GM21825 (cell line): ENCODE data around the gene SPRR2B.
"Not testable (repeated sequence)": the region's sequence is repeated elsewhere in the genome, so short reads cannot be mapped to it uniquely, and the experiment has no call there.

ENCODE experiments used
- ATAC-seq: cut with Tn5 transposase; IDR thresholded peaks from one replicate; pipeline ENCODE4 v1.9.1; 2021; ENCODE audit warnings: mild to moderate bottlenecking, moderate library complexity; ENCODE audit not compliant: unreplicated experiment

The SPRR2B gene

GRCh38 chr1:153071511-153071910, at the start of gene SPRR2B:
Gene SPRR2B, minus strand, starts transcription at chr1:153071611. Its CDS starts 772 bp downstream, at chr1:153070839.
- no peak for ATAC-seq

DNA sequence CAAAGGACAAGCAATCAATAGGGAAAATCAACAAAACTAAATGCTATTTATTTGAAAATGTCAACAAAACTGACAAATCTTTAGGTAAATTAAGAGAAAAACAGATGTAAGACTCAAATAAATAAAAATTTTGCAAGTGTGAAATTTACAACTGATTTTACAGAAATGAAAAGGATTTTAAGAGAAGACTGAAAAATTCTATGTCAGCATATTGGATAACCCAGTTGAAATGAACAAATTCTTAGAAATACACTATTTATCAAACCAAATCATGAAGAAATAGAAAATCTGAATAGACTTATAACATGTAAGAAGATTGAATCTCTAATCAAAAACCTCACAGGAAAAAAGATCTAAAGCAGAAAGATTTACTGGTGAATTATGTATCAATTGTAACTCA, 49.5 kb upstream of the SPRR2B start:
- ATAC-seq, result no peak

GRCh38 chr1:153119491-153119971, 48.1 kb upstream of the SPRR2B start:
- ATAC-seq, result no peak

GRCh38 chr1:153115264-153115663, 43.9 kb upstream of the SPRR2B start:
- ATAC-seq, result not testable (repeated sequence)

GRCh38 chr1:153113416-153113815, 42.0 kb upstream of the SPRR2B start, which contains the start of gene SPRR2F:
Gene SPRR2F, minus strand, starts transcription at chr1:153113516. Its CDS starts 783 bp downstream, at chr1:153112733.
- ATAC-seq, result no peak

- not testable (repeated sequence) for ATAC-seq
Observed at GRCh38 chr1:153112454-153112853, 41.0 kb upstream of the SPRR2B start.

DNA sequence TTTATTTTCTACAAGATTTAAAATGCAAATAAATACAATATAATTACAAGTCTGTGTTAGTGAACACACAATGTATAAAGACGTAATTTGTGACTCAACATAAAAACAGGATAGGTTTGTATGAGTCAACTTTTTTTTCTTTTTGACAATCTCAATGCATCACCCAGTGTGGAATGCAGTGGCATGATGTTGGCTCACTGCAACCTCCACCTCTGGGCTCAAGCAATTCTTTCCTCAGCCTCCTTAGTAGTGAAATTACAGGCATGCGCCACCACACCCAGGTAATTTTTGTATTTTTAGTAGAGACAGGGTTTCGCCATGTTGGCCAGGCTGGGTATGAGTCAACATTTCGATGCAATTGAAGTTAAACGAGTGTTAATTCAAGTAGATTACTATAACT, 28.8 kb upstream of the SPRR2B start:
- no peak for ATAC-seq

DNA sequence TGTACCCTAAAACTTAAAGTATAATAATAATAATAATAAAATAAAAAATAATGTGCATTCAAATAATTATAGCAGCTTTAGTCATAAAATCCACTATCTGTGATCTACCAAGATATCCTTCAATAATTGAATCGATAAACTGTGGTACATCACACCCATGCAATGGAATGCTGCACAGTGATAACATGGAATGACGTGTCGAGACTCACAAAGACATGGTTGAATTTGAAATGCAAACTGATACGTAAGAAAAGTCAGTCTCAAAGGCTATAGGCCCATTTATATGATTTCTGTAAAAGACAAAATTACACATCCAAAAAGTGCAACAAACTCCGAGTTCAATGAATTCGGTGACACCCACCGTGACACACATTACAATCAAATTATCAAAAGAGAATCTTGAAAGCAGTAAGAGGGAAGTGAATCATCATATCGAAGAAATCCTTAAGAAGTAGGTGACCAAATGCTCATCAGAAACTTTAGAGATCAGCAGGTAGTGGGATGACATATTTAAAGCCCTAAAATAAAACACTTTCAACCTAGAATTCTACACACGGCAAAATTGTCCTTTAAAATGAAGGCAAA, 28.1 kb upstream of the SPRR2B start:
- ATAC-seq, result no peak

DNA sequence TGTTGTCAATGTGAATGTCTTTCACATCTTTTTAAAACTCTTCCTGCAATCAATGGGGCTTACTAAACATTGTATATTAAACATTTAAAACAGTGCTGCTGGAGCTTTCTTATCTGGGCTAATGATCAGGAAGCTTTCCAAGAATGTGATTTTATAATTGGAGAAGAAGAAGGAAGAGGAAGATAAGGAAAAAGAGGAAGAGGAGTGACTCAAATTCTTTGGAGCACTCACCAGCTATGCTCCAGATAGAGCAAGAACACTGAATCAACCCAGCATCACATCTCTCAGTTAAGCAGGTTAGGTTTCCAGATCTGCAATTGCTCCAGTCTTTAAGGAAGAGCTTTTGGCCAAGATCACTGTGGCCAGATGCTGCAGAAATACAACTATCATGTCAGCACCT, 24.4 kb upstream of the SPRR2B start:
- no peak for ATAC-seq

GRCh38 chr1:153094426-153094825, 23.0 kb upstream of the SPRR2B start, which contains the start of gene SPRR2E:
Gene SPRR2E, minus strand, starts transcription at chr1:153094526. Its CDS starts 775 bp downstream, at chr1:153093751.
- ATAC-seq, result no peak

DNA sequence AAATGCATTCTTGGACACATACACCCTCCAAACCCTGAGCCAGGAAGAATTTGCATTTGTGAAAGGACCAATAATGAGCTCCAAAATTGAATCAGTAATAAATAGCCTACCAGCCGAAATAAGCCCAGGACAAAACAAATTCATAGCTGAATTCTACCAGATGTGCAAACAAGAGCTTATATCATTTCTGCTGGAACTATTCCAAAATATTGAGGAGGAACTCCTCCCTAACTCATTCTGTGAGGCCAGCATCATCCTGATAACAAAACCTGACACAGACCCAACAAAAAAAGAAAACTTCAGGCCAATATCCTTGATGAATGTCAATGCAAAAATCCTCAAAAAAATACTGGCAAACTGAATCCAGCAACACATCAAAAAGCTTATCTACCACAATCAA, 16.2 kb upstream of the SPRR2B start:
- ATAC-seq, result no peak

- ATAC-seq, result no peak
Observed at GRCh38 chr1:153081736-153082135, 10.3 kb upstream of the SPRR2B start.

DNA sequence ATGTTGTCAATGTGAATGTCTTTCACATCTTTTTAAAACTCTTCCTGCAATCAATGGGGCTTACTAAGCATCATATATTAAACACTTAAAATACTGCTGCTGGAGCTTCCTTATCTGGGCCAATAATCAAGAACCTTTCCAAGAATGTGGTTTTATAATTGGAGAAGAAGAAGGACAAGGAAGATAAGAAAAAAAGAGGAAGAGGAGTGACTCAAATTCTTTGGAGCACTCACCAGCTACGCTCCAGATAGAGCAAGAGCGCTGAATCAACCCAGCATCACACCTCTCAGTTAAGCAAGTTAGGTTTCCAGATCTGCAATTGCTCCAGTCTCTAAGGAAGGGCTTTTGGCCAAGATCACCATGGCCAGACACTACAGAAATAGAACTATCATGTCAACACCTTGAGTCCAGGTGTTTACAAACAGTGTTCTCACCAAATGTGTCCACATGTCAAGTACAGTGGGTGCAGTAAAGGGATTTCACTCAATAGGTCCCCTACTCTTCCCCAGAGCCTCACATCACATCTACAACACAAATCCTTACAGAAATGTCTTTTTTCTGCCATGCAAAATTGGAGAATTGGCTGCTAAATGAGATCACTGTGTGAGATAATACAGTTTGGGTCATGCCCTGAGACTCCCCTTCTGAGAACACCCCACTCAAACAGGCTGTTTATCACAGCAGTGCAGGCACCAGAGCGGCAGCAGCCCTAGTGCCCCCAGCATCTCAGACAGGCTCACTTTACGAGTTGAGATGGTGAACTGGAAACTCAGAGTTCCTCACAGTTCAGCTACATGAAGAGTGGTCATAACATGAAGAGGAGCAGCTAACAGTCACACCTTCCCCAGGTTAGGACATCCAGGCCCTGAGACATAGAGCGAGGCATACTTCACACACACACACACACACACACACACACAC, 1.7 kb upstream of the SPRR2B start:
- ATAC-seq, result no peak

DNA sequence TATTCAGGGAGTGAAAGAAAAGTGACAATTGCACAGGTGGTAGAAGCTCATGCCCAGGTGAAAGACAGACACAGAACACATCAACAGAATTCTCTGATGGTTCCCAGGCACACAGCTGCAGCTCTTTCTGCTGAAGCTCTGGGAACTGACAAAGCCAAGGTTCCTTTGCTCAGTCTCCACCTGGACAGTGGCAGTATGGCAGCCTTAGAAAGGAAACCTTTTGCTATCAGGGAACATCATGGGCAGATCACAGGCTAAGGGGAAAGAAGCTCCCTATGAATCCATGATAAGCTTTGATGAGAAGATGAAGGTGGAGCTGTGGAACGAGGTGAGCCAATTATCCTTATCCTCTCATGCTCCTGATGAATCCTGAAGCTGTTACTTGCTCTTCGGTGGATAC, 1.2 kb downstream of the SPRR2B start:
- no peak for ATAC-seq

GRCh38 chr1:153058826-153059784, 12.3 kb downstream of the SPRR2B start:
- no peak for ATAC-seq

- ATAC-seq, result no peak
Observed at GRCh38 chr1:153058154-153058553, 13.3 kb downstream of the SPRR2B start.

DNA sequence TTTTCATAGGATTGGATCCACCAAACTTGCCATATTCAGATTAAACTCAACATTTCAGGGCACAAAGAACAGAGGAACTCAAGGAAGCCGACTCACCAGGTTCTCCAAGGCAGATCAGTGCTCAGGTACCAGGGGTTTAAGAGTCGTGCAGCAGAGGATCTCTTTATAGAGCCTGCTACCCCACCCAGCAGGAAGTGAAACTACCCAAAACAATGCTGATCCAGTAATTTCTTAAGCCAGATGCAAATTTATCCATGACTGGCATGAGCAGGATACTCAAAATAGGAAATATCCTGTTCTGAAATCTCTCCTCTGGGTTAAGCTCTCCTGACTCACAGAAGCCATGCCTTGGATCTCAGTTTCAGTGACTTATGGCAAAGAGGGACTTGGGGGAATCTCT, 14.0 kb downstream of the SPRR2B start, which contains the start of gene SPRR2A:
TSS of gene SPRR2A (minus strand) at position 138 of the 400 bp plus-strand sequence. CDS start 777 bp downstream, outside the sequence.
- ATAC-seq, result no peak

DNA sequence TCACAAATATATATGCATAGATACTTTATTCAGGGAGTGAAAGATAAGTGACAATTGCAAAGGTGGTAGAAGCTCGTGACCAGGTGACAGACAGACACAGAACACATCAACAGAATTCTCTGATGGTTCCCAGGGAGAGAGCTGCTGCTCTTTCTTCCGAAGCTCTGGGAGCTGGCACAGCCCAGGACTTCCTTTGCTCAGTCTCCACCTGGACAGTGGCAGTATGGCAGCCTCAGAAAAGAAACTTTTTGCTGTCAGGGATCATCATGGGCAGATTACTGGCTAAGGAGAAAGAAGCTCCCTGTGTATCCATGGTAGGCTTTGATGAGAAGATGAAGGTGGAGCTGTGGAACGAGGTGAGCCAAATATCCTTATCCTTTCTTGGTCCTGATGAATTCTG, 15.3 kb downstream of the SPRR2B start:
- ATAC-seq, result not testable (repeated sequence)

- no peak for ATAC-seq
Observed at GRCh38 chr1:153049211-153049610, 22.2 kb downstream of the SPRR2B start.

DNA sequence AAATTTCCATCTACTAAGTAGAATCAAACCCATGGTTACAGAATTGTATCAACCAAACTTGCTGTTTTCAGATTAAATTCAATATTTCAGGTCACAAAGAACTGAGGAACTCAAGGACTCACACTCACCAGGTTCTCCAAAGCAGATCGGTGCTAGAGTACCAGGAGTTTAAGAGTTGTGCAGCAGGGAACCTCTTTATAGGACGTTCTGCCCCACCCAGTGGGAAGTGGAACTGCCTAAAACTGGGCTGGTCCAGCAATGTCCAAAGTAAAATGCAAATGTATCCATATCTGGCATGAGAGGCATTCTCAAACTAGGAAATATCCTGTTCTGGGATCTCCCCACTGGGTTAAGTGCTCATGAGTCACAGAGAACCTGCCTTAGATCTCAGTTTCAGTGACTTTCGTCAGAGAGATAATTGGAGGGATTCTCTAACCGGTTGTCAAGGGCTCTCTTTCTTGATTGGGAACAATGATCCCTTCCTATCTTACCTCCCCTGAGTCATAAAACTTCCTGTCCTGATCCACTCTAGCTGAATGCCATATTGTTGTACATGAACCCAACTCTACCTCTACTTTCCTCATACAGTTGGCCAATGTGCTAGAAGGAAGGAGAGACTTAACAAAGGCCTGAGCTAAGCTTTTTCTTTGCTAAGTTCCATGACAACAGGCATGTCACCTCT, 30.3 kb downstream of the SPRR2B start, which contains the start of gene SPRR2D:
TSS of gene SPRR2D (minus strand) at position 171 of the 682 bp plus-strand sequence. CDS start 774 bp downstream, outside the sequence.
- ATAC-seq, result no peak
